ENCODE data around the gene SHLD3.
"Not testable (repeated sequence)": the region's sequence is repeated elsewhere in the genome, so short reads cannot be mapped to it uniquely, and the experiment has no call there.

Gene SHLD3

GRCh38 chr5:65624571-65625555, at the start of gene SHLD3, which contains the start of gene TRAPPC13:
SHLD3 (plus strand) TSS chr5:65625027; CDS start chr5:65629588, 4,561 bp downstream.
TRAPPC13 (plus strand) TSS chr5:65625027; CDS start chr5:65625061, 34 bp downstream.
- H3K4me1 ChIP-seq (ENCODE audit: control insufficient read depth in 5 of 5, insufficient read depth in 5 of 5, low read length in 5 of 5): peaks cover 0 to 31% (median 28%) of the 10 kb centered on the region in 5 donors
- no peaks in the 10 kb centered on the region for H3K27me3 ChIP-seq (ENCODE audit: control insufficient read depth in 5 of 5, insufficient read depth in 4 of 5, low read length in 5 of 5)
- H3K9ac ChIP-seq (ENCODE audit: low read length in 5 of 5): peak within 1 kb of the TSS; percentile 92 to 98 (median 97)
- H3K36me3 ChIP-seq (ENCODE audit: control insufficient read depth in 5 of 5, insufficient read depth in 5 of 5, low read length in 5 of 5): peaks cover 3 to 8% (median 5%) of the 10 kb centered on the region in 5 donors
- H3K27ac ChIP-seq (ENCODE audit: low read depth, low read length): peak within 1 kb of the TSS; percentile 59
- peak within 1 kb of the TSS; percentile 85 to 99 (median 96) for H3K4me3 ChIP-seq (ENCODE audit: low read depth in 1 of 5, low read length in 5 of 5)
- no peaks in the 10 kb centered on the region for H3K9me3 ChIP-seq (ENCODE audit: control insufficient read depth in 5 of 5, low read length in 5 of 5)

GRCh38 chr5:65577141-65577540, 47.7 kb upstream of the SHLD3 start:
- Histone ChIP-seq H3K36me3 (ENCODE audit: control insufficient read depth in 5 of 5, insufficient read depth in 5 of 5, low read length in 5 of 5) (peaks cover 31 to 48% (median 47%) of the 10 kb centered on the region in 5 donors), H3K9me3 (ENCODE audit: control insufficient read depth in 5 of 5, low read length in 5 of 5) (no peaks in the 10 kb centered on the region), H3K27ac (ENCODE audit: low read depth, low read length) (no peak overlapping the region), H3K4me1 (ENCODE audit: control insufficient read depth in 5 of 5, insufficient read depth in 5 of 5, low read length in 5 of 5) (no peaks in the 10 kb centered on the region), H3K9ac (ENCODE audit: low read length in 5 of 5) (no peak overlapping the region), H3K4me3 (ENCODE audit: low read depth in 1 of 5, low read length in 5 of 5) (no peak overlapping the region), H3K27me3 (ENCODE audit: control insufficient read depth in 5 of 5, insufficient read depth in 4 of 5, low read length in 5 of 5) (no peaks in the 10 kb centered on the region)

- Histone ChIP-seq H3K9ac (ENCODE audit: low read length in 5 of 5) (no peak overlapping the region), H3K4me3 (ENCODE audit: low read depth in 1 of 5, low read length in 5 of 5) (no peak overlapping the region), H3K27ac (ENCODE audit: low read depth, low read length) (no peak overlapping the region), H3K9me3 (ENCODE audit: control insufficient read depth in 5 of 5, low read length in 5 of 5) (no peaks in the 10 kb centered on the region), H3K27me3 (ENCODE audit: control insufficient read depth in 5 of 5, insufficient read depth in 4 of 5, low read length in 5 of 5) (no peaks in the 10 kb centered on the region), H3K4me1 (ENCODE audit: control insufficient read depth in 5 of 5, insufficient read depth in 5 of 5, low read length in 5 of 5) (no peaks in the 10 kb centered on the region), H3K36me3 (ENCODE audit: control insufficient read depth in 5 of 5, insufficient read depth in 5 of 5, low read length in 5 of 5) (peaks cover 59 to 80% (median 71%) of the 10 kb centered on the region in 5 donors)
Measured at GRCh38 chr5:65588694-65589093, 36.1 kb upstream of the SHLD3 start.

GRCh38 chr5:65601761-65602160, 23.1 kb upstream of the SHLD3 start:
- not testable (repeated sequence) for H3K27me3 ChIP-seq (ENCODE audit: control insufficient read depth in 5 of 5, insufficient read depth in 4 of 5, low read length in 5 of 5); H3K4me1 ChIP-seq (ENCODE audit: control insufficient read depth in 5 of 5, insufficient read depth in 5 of 5, low read length in 5 of 5); H3K9ac ChIP-seq (ENCODE audit: low read length in 5 of 5); H3K27ac ChIP-seq (ENCODE audit: low read depth, low read length); H3K9me3 ChIP-seq (ENCODE audit: control insufficient read depth in 5 of 5, low read length in 5 of 5); H3K4me3 ChIP-seq (ENCODE audit: low read depth in 1 of 5, low read length in 5 of 5)
- peaks cover 52 to 78% (median 53%) of the 10 kb centered on the region in 5 donors for H3K36me3 ChIP-seq (ENCODE audit: control insufficient read depth in 5 of 5, insufficient read depth in 5 of 5, low read length in 5 of 5)

- Histone ChIP-seq H3K27ac (ENCODE audit: low read depth, low read length) (no peak overlapping the region), H3K9me3 (ENCODE audit: control insufficient read depth in 5 of 5, low read length in 5 of 5) (no peaks in the 10 kb centered on the region), H3K27me3 (ENCODE audit: control insufficient read depth in 5 of 5, insufficient read depth in 4 of 5, low read length in 5 of 5) (no peaks in the 10 kb centered on the region), H3K4me1 (ENCODE audit: control insufficient read depth in 5 of 5, insufficient read depth in 5 of 5, low read length in 5 of 5) (no peaks in the 10 kb centered on the region), H3K4me3 (ENCODE audit: low read depth in 1 of 5, low read length in 5 of 5) (no peak overlapping the region), H3K9ac (ENCODE audit: low read length in 5 of 5) (no peak overlapping the region), H3K36me3 (ENCODE audit: control insufficient read depth in 5 of 5, insufficient read depth in 5 of 5, low read length in 5 of 5) (peaks cover 58 to 76% (median 64%) of the 10 kb centered on the region in 5 donors)
Measured at GRCh38 chr5:65611524-65611923, 13.3 kb upstream of the SHLD3 start.

- Histone ChIP-seq H3K9me3 (ENCODE audit: control insufficient read depth in 5 of 5, low read length in 5 of 5) (no peaks in the 10 kb centered on the region), H3K36me3 (ENCODE audit: control insufficient read depth in 5 of 5, insufficient read depth in 5 of 5, low read length in 5 of 5) (peaks cover 49 to 70% (median 56%) of the 10 kb centered on the region in 5 donors), H3K27me3 (ENCODE audit: control insufficient read depth in 5 of 5, insufficient read depth in 4 of 5, low read length in 5 of 5) (no peaks in the 10 kb centered on the region), H3K9ac (ENCODE audit: low read length in 5 of 5) (no peak overlapping the region), H3K4me1 (ENCODE audit: control insufficient read depth in 5 of 5, insufficient read depth in 5 of 5, low read length in 5 of 5) (no peaks in the 10 kb centered on the region), H3K4me3 (ENCODE audit: low read depth in 1 of 5, low read length in 5 of 5) (no peak overlapping the region), H3K27ac (ENCODE audit: low read depth, low read length) (no peak overlapping the region)
Measured at GRCh38 chr5:65612298-65612907, 12.4 kb upstream of the SHLD3 start.

GRCh38 chr5:65620021-65620420, 4.8 kb upstream of the SHLD3 start:
- no peaks in the 10 kb centered on the region for H3K27me3 ChIP-seq (ENCODE audit: control insufficient read depth in 5 of 5, insufficient read depth in 4 of 5, low read length in 5 of 5)
- H3K9ac ChIP-seq (ENCODE audit: low read length in 5 of 5): no peak overlapping the region
- H3K9me3 ChIP-seq (ENCODE audit: control insufficient read depth in 5 of 5, low read length in 5 of 5): no peaks in the 10 kb centered on the region
- H3K27ac ChIP-seq (ENCODE audit: low read depth, low read length): no peak overlapping the region
- H3K4me1 ChIP-seq (ENCODE audit: control insufficient read depth in 5 of 5, insufficient read depth in 5 of 5, low read length in 5 of 5): peaks cover 0 to 19% (median 16%) of the 10 kb centered on the region in 5 donors
- no peak overlapping the region for H3K4me3 ChIP-seq (ENCODE audit: low read depth in 1 of 5, low read length in 5 of 5)
- H3K36me3 ChIP-seq (ENCODE audit: control insufficient read depth in 5 of 5, insufficient read depth in 5 of 5, low read length in 5 of 5): peaks cover 0 to 12% (median 6%) of the 10 kb centered on the region in 5 donors

GRCh38 chr5:65621961-65622360, 2.9 kb upstream of the SHLD3 start:
- H3K27me3 ChIP-seq (ENCODE audit: control insufficient read depth in 5 of 5, insufficient read depth in 4 of 5, low read length in 5 of 5); H3K27ac ChIP-seq (ENCODE audit: low read depth, low read length); H3K36me3 ChIP-seq (ENCODE audit: control insufficient read depth in 5 of 5, insufficient read depth in 5 of 5, low read length in 5 of 5); H3K9ac ChIP-seq (ENCODE audit: low read length in 5 of 5); H3K4me3 ChIP-seq (ENCODE audit: low read depth in 1 of 5, low read length in 5 of 5); H3K9me3 ChIP-seq (ENCODE audit: control insufficient read depth in 5 of 5, low read length in 5 of 5): not testable (repeated sequence)
- peaks cover 0 to 31% (median 28%) of the 10 kb centered on the region in 5 donors for H3K4me1 ChIP-seq (ENCODE audit: control insufficient read depth in 5 of 5, insufficient read depth in 5 of 5, low read length in 5 of 5)

GRCh38 chr5:65623482-65623881, 1.3 kb upstream of the SHLD3 start:
- no peaks in the 10 kb centered on the region for H3K27me3 ChIP-seq (ENCODE audit: control insufficient read depth in 5 of 5, insufficient read depth in 4 of 5, low read length in 5 of 5)
- H3K27ac ChIP-seq (ENCODE audit: low read depth, low read length): no peak overlapping the region
- H3K4me1 ChIP-seq (ENCODE audit: control insufficient read depth in 5 of 5, insufficient read depth in 5 of 5, low read length in 5 of 5): peaks cover 0 to 31% (median 28%) of the 10 kb centered on the region in 5 donors
- no peaks in the 10 kb centered on the region for H3K36me3 ChIP-seq (ENCODE audit: control insufficient read depth in 5 of 5, insufficient read depth in 5 of 5, low read length in 5 of 5)
- peak overlapping the region; percentile 85 to 99 (median 96) for H3K4me3 ChIP-seq (ENCODE audit: low read depth in 1 of 5, low read length in 5 of 5)
- peak overlapping the region; percentile 89 to 98 (median 94) for H3K9ac ChIP-seq (ENCODE audit: low read length in 5 of 5)
- H3K9me3 ChIP-seq (ENCODE audit: control insufficient read depth in 5 of 5, low read length in 5 of 5): no peaks in the 10 kb centered on the region

Measured in subcutaneous abdominal adipose tissue (tissue), 5 donors.